Right renal pelvis (tissue), 4 donors: ENCODE data around the gene LIF. TPM values are rescaled to one million over a fixed set of nuclear protein-coding genes. Genes with fewer than 3 reads are reported as not detected.
A peak's percentile ranks its signal among the peaks of the same experiment; 100 is the strongest.

Source experiments
- DNase-seq, 4 donors: peaks; one replicate each; pipeline ENCODE4 v3.0.0-alpha.2; 2013; ENCODE audit warnings: low read depth in 4 of 4, low spot score in 3 of 4, missing footprints in 1 of 4
- polyA plus RNA-seq, 4 donors: library from polyadenylated mRNA; unstranded; fragments of 120-200 nt; gene quantifications; one replicate each; pipeline ENCODE4 v1.2.1, GENCODE V29; 2013; ENCODE audit not compliant: insufficient read length in 4 of 4

LIF gene
- polyA plus RNA-seq, 4 donors: 1.8 to 2.0 (median 1.9) TPM

DNA sequence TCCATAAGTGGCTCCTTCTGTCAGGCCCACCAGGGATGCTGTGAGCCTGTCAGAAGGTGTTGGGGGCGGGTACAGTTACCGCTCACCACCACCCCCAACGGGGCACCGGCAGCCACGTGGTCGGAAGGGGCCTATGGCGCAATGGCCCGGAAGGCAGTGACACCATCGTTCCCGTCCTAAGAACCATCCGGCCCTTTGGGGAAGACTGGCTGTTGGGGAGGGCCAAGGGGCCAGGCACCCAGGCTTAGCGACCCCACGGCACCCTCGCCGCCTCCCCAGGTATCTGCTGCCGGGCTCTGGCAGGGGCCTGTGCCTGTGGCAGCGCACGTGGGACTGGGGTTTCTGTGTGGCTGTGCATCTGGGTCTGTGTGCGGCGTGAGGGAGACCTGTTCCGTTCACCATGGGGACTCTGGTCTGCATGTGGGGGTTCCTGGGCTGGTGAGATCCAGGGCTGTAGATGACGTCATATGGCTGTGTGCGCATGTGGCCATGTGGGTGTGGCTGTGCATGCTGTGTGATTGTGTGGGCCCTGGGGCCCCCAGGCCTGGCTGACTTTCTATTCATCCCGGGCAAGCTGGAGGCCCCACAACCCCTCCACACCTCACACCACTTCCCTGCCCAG lies 19.4 kb upstream of the LIF start:
- no peak for DNase-seq

DNA sequence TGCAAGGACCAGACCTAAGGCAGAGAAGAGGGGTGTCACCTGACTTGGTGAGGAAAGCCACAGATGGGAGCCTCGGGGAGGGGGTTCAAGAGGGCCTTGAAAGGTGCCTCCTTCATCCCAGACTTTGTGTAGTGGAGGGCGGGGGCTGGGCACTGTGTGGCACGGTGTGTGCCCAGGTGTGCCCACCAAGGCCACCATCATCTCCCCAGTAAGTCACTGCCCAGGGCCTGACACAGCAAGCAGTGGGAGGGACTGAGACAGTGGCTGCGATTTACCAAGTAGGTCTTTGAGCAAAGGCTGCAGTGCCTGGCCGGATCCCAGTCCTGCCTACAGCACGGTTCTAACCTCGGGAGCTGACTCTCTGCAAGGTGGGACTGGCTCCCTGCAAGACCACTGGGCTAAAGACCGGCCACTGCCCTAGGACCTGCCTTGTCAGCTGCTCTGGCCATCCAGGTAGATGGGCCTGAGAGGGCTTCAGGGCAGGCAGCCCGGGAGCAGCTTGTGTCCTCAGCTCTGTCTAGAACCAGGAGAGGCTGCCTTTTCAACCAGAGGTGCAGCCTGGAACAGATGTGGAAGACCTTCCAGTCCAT lies 18.7 kb upstream of the LIF start:
- DNase-seq: no peak

DNA sequence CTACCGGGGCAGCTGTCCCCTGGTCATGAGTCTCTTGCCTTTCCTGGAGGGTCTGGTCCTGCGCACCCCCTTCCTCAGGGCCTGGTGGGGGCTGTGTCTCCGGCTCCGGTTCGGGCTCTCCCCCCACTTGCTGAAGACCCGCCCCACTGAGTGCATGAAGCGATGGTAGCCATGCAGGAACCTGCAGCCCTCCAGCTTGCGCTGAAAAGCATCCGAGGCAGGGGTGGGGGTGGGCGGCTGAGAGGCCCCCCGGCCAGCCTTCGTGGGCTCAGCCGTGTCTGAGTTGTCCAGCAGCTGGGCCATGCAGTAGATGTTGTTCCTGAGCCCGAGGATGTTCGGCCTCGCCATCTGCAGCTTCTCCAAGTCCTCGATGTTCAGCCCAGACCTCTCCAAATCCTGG lies 17.3 kb upstream of the LIF start:
- no peak for DNase-seq

DNA sequence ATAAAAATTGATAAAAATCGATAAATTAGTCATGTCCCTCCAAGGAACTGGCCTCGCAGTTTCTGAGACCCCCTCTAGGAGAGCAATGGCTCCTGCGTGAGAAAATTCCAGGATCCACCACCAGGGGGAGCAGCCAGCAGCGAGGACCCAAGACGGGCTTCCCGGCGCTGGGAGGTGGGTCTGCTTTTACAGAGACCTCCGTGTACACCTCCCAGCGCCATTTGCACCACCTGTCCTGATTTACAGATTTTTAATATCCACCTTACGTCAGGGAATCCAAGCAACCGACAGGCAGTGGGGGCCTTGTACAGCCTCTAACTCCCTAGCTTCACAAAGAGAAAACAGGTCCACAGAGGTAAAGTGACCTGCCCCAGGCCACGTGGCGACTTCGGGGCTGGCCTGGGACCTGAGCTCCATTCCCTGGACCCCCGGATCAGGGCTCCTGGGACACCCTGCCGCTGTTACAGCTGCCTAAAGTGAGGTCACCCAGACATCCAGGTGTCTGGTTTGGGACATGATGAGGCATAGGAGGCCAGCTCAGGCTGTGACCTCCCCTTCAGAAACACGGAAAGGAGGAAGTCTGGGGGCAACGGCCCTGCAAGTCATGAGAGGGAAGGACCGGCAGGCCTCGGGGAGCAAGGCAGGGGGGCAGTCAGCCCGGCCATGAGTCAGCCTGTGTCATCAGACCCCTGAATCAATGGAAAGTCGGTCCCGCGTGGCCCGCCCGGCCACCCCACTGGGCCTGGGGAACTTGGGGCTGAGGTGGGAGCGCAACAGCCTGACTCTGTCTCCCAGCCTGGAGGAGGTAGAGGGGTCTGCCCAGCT lies 16.6 kb upstream of the LIF start:
- no peak for DNase-seq

DNA sequence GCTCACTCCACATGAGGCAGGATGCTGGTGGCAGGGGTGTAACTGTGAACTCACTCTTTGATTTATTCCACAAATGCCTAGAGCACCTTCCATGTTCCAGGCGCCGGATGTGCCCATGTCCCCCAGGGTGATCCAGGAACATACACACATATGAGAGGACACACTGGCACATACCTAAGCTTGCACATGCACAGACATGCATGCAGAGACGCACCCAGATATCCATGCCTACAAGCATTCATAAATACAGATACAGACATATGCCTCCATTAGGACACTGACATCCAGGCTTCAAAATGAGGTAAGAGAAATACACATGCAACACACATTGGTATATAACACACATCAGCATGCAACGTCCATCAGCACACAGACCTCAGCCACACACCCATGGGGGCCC lies 15.6 kb upstream of the LIF start:
- no peak for DNase-seq

DNA sequence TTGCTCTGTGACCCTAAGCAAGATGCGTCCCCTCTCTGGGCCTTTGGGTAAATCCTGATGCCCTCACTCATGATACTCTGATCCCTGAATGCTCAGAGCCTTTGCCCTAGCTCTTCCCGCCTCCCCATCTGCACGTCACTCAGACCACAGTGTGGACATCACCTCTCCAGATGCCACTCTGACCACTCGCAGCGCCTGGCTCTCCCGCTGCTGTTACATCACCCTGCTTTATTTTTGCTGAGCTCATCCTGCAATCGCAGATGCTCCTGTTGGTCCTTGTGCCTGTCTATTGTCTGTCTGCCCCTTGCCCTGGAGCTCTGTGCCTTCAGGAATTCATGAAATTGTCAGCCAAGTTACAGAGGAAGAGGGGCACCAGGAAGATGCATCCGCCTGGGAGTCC lies 14.6 kb upstream of the LIF start:
- no peak for DNase-seq

DNA sequence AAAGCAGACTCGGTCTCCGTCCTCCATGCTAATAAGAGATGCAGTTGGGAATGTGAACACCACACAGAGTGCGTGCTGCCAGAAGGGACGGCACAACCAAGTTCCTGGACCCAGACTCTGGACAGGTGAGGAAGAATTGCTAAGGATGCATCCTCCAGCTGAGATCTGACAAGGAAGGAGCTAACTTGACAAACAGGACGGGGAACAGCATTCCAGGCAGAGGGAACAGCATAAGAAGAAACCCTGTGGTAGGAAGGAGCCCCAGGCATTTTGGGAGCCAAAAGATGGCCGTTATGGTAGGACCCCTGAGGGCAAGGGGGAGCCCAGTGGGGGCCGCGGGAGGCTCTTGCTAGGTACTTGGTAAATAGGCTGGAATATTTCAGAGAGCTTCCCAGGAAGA lies 14.1 kb upstream of the LIF start:
- DNase-seq: no peak

DNA sequence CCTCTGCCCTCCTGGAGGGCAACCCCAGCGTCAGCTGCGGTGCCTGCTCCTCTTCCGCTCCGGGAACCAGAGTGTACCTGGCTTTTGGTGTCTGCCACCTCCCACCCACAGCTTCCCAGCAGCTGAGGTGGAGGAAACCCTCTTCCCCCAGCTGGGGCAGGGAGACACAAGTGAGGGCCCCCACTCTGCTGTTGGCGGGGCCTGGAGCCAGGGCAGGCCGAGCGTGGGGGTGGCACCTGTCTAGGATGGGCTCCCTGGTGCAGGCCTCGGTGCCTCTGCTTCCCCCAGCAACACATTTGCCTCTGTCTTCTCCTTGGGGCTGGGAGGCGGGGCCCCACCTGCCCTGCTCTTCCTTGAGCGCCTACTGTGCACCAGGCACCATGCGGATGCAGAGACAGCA lies 13.7 kb upstream of the LIF start:
- DNase-seq: no peak

DNA sequence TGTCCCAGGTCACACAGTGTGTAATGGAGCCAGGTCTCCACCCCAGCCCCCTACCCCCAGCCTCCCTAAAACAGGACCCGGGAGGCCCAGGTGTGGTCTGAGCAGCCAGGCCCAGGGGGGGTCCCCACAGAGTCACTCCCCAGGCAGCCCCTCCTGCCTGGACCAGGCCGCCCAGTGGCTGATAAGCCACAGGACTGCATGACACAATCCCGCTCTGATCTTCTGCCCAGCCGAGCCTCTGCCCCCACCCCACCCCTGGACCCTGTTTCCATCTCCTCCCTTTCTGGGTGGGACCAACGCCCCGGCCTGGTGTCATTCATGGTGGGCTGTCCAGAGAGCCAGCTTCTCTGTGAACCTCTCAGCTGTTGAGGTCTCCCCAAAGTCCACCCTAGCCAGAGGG lies 7.8 kb upstream of the LIF start:
- no peak for DNase-seq

DNA sequence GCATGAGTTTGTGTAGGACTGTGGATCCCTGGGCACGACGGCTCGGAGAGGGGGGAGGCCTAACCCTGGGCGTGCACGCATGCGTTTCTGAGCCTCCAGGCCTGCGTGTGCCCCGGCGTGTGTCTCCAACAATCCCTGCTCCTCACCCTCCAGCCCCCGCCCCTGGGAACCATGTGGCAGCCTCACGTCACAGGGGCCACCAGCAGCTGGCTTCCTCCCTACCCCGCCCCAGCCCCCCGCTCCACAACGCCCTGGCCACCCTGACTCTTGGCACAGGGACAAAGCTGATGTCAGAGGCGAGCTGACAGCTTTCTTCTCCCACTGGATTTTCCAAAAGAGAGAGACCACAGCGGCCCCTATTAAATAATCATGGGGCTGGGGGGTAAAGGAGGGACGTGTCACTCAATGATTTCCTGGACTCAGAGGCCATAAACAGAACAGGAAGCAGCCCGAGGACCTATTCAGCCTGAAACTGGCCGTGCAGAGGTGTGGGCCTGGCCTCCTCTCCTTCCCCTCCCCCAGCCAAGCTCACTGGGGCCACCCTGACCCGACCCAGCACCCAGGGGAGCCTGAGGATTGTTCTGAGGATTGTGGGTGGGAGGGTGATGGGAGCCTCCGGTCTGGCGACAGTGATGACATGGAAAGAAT lies 6.8 kb upstream of the LIF start:
- peak in 3 of 4 donors; percentile 59 to 76 (median 73) for DNase-seq

DNA sequence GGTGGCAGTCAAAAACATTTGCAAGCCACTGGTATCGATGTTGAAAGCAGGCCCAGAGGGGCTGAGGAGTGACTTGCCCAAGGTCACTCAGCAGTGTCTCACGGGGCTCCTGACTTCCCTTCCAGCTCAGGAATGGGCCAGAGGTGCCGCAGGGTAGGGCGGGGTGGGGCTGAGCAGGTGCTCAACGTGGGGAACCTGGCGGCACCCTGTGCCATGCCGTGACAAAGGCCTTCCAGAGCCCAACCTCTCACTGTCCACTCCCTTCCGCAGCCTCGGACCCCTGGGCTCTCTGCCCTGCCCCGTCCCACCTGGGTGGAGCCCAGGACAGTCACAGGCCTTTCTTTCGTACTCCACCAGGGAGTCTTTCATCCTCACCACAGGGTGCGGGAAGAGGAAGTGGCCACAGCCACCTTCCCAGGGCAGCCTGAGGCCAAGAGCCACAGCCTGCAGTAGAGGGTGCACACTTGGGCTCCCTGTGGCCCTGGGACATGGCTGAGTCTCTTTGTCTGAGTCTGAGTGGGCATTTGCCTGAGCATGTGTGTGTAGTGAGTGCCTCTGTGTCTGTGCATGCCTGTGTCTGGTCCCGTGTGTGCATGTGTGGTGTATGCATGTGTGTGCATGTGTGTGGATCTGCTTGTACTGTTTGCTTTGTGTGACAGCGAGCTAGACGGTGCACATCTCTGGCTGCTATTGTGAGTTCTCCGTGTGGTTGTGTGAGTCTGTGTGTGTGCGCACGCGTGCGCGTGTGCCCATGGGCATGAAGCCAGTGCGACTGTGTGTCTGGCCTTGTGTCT lies 6.0 kb upstream of the LIF start:
- no peak for DNase-seq

DNA sequence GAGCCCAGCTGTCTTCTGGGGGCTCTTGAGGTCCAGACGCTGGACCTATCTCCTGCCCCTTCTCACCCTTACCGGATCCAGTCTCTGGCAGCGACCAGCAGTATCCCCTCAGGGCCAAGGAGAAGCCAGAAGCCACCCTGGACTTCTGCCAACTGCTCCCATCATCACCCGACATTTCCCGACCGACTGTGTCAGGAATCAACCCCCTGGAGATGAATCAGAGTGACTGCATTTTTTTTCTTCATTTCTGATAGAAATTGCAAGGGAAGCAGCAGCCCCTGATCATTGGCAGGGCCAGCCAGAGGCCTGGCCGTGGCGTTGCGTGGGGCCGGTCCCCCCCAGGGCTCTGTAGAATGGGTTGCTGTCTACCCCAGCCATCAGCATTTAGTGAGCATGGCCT lies 5.2 kb upstream of the LIF start:
- DNase-seq: no peak

DNA sequence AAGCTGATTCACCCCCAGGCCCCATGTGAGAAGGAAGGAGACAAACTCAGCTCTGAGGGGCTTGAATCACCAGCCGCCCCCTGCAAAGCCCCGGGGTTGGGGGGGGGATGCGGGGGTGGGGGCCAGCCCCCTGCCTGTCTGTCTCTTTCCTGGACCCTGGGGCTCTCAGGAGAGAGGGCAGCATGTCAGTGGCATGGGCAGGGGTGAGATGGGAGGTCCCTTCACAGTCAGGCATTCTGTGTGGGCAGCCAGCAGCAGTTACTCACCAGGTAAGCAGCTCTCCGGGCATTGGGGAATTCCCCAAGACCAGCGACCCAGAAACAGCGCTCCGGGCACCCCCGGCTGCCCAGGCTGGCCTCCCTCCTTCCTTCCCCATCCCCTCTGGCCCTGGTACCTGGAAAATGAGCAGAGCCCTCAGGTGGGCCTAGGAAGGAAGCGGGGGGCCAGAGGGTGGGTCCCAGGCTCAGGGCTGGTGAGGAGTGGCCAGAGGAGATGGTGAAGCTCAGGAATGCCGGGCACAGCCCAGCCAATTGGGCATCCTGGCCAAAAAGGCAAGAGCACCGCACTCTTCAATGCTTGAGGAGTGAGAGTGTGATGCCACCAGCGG lies 4.2 kb upstream of the LIF start:
- no peak for DNase-seq

DNA sequence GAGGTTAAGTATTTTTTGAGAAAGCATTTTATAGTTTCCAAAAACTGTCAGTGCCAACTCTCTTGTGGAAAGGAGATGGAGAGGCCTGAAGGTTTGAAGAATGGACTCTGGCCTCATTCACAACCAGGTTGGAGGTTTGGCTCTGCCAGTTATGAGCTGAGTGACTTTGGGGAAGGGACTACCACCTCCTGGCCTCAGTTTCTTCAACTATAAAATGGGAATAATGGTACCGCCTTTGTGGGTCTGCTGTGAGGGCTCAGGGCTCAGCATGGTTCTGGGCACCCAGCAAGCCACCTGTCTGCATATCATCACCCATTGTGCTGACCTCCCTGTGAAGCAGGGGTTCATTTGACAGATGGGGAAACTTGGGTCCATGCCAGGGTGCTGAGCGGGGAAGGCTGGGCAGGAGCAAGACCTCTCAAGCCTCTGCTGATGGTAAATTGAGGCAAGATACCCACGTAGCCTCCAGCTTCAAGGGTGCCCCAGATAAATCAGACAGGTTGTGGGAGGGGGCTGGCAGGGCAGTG lies 3.5 kb upstream of the LIF start:
- no peak for DNase-seq

DNA sequence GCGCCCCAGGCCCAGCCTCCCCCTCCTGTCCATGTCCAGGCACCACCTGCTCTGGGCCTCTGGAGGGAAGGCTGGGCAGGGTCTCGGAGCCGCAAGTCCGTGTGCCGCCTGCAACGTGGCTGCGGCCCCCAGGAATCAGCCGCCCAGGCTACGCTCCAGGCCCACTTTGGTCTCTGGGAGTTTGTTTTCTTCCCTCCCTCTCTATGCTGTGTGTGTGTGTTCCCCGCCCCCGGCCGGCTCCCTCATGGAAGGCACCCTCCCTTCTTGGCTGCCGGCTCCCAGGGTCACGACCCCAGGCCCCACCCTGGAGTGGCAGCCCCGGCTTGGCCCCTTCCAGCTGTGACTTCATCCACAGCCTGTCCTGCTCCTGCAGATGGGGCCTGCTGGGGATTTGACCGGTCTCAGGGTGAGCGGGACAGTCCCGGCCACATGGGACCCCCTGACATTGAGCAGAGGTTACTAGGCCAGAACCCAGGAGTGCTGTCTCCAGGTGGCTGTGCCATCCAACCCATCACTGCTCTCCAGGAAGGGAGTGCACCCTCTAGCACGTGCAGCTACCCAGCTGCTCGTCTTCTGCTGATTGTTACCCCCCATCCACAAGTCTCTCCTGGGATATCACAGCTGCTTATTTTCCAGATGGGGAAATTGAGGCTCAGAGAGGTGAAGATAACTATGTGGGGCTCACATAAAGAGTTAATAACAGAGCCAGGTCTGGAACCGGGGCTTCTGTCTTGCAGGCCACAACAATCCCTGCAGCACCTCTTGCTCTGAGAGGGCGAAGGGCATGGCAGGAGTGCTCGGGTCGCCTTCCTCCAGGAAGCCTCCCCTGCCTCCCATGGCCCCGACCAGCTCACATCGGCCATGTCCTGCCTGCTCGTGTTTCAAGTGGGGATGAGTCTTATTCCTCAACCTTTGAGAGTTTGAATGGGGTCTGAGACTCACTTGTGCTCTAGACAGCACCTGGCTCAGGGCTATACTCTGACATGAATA lies 2.8 kb upstream of the LIF start:
- no peak for DNase-seq

DNA sequence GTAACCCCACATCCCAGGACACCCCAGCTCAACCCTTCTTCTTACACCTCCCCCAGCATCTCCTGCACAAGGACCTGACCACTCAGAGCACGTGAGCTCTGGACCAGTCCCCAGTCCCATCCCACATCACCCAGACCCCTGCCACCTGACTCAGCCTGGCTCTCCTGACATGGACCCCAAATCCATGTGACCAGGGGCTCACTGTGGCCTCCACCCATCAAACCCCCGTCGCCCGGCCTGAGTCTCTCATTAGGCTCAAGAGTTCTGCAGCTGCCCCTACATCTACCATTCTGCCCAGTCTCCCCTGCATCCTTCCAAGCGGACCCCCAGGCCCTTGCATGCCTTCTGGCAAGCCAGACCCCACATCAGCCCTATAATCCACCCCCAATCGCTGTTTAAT lies 1.9 kb upstream of the LIF start:
- DNase-seq: no peak

DNA sequence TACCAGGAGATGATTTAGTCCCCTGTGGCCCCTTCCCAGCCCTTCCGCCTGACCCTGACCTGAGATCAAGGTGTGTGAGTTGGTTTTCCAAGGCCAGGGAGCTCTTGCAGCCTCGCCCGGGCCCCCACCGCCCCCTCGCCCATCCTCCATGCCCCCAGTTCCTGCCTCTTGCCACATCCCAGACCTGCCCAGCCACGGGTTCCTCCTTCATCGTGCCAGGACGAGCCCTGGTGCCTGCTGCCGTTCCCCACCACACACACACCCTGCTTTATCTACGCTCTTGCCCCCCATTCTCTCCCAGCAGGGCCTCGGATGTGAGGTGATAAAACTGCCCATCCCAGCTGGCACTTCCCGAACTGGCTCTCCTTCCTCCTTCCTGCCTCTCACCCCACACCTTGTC lies 1.4 kb upstream of the LIF start:
- DNase-seq: no peak

DNA sequence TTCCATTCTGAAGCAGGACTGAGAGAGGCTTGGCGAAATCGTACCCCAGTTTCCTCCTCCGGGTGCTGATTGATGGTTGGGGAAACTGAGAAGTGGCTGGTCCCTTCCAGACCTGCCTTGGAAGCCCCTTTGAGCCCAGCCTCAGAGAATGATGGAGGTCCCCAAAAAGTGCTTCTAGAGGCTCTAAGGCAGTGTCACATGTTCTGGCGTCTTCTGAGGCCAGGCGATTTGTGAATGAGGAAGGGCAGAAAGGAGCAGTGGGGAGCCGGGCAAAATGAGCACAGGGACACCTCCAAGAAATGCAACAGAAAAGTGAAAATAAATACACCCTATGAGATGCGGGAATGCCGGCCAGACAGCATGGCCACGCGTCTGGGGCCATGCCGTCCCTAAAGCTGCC lies 1.0 kb upstream of the LIF start:
- no peak for DNase-seq

DNA sequence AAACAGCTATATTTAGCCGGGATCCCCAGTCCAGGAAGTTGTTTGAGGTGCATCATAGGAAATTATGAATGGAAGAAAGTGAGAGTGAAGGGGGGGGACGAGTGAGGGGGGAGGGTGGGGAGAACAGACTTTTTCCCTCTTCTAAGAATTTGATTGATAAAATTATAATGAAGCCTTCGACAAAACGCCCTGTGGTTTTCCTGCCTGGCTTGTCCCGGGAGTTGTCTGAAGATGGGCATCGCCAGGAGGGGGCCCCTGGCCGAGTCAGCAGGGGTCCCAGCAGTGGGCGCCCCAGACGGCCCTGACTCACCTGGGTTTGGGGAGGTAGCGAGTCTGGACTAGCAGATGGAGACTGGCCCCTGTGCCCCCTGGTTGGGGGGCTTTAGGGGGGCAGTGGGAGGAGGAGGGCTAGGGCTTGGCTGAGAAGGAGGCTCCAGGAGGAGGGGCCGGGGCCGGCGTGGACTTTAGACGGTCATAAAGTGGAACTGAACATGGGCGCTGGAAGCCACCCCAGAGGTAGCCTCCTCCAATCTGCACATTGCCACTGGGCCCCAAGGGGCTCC lies 336 bp upstream of the LIF start:
- no peak for DNase-seq
